ENCODE data around the gene TMEM86B.

- TF ChIP-seq CTCF (IDR thresholded peaks at IDR 0.05): no peak
- no peak for TF ChIP-seq POLR2A (IDR thresholded peaks at IDR 0.05)
These were observed 15.0 kb downstream of the TMEM86B start for GRCh38 chr19:55213547-55213946.
